GM18508 (cell line): ENCODE data around the gene TMCC1.

Experiments
- ATAC-seq: cut with Tn5 transposase; IDR thresholded peaks from one replicate; pipeline ENCODE4 v1.9.1; 2021; ENCODE audit warnings: moderate number of reproducible peaks; ENCODE audit not compliant: insufficient read depth, unreplicated experiment

The TMCC1 gene

GRCh38 chr3:129632056-129632455, 261.5 kb downstream of the TMCC1 start:
- no peak for ATAC-seq

- no peak for ATAC-seq
These were observed 264.5 kb downstream of the TMCC1 start for GRCh38 chr3:129629011-129629410.

GRCh38 chr3:129628169-129628522, 265.4 kb downstream of the TMCC1 start:
- no peak for ATAC-seq

GRCh38 chr3:129627350-129628168, 266.0 kb downstream of the TMCC1 start:
- no peak for ATAC-seq

GRCh38 chr3:129626744-129627349, 266.7 kb downstream of the TMCC1 start:
- no peak for ATAC-seq

- ATAC-seq = no peak
These were observed 268.2 kb downstream of the TMCC1 start for GRCh38 chr3:129625072-129625874.

GRCh38 chr3:129624347-129625071, 269.0 kb downstream of the TMCC1 start:
- no peak for ATAC-seq

- ATAC-seq = no peak
These were observed 269.9 kb downstream of the TMCC1 start for GRCh38 chr3:129623447-129624118.

- no peak for ATAC-seq
These were observed 270.6 kb downstream of the TMCC1 start for GRCh38 chr3:129622933-129623332.

GRCh38 chr3:129622226-129622874, 271.2 kb downstream of the TMCC1 start:
- ATAC-seq = no peak

GRCh38 chr3:129621626-129622225, 271.8 kb downstream of the TMCC1 start:
- no peak for ATAC-seq

- no peak for ATAC-seq
These were observed 272.5 kb downstream of the TMCC1 start for GRCh38 chr3:129620828-129621559.

GRCh38 chr3:129619726-129620162, 273.8 kb downstream of the TMCC1 start:
- ATAC-seq = no peak

- no peak for ATAC-seq
These were observed 274.4 kb downstream of the TMCC1 start for GRCh38 chr3:129618901-129619671.

GRCh38 chr3:129618186-129618820, 275.2 kb downstream of the TMCC1 start:
- ATAC-seq = no peak

GRCh38 chr3:129617381-129618185, 275.9 kb downstream of the TMCC1 start:
- no peak for ATAC-seq
